Frontal cortex (tissue), 4 donors: Measurements from ENCODE around the gene ACTR6. TPM values are rescaled to one million over a fixed set of nuclear protein-coding genes. Genes with fewer than 3 reads are reported as not detected.
"Not testable (repeated sequence)": the region's sequence is repeated elsewhere in the genome, so short reads cannot be mapped to it uniquely, and the experiment has no call there.

Experiments used
- DNase-seq, 2 donors: peaks; one replicate each; pipeline ENCODE4 v3.0.0; 2012; ENCODE audit warnings: low spot score in 2 of 2
- FAIRE-seq: peaks from 2 replicates; lab custom pipeline; 2012; peaks lifted over from hg19 to GRCh38; lab: Jason Lieb, UNC
- total RNA-seq: library from RNA; depleted of rRNA; stranded (reverse); fragments of >200 nt; gene quantifications from one replicate; pipeline ENCODE4 v1.2.3, GENCODE V29; 2014
- donor health status: control.
- donor health status: control.
- donor health status: control.

The ACTR6 gene
- 53.0 TPM for total RNA-seq

DNA sequence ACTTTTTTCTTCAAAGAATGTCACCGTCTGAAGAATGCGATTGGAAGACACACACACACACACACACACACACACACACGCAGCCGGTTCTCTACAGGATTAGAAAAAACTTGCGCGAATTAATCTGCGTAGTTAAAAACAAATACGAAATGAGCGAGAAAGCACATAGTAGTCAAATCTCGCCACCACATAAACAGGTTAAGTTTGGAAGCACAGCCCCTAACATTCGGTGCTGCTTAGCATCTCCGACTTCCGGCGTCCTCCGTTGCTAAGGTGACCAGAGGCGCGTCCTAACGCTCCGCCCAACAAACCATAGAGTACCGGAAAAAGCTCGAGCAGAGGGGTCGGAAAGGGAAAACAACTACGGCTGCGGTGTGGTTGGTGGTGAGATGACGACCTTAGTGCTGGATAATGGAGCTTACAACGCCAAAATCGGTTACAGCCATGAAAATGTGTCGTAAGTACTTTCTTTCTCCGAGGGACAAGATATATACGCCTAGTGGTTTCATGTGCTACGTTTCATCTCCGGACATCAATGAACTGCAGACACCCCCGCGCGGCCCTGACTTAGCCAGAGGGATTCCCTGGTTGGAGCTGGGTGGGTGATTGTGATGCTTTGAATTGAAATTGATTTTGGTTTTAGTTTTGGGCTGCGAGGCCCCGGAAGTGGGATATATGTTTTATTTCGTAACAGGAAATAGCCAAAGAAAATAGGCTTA lies at the start of gene ACTR6:
TSS of gene ACTR6 (plus strand) at position 353 of the 719 bp plus-strand sequence. CDS start at position 390, 37 bp downstream.
- FAIRE-seq (no peak), DNase-seq (peak; percentile 90 to 92)

DNA sequence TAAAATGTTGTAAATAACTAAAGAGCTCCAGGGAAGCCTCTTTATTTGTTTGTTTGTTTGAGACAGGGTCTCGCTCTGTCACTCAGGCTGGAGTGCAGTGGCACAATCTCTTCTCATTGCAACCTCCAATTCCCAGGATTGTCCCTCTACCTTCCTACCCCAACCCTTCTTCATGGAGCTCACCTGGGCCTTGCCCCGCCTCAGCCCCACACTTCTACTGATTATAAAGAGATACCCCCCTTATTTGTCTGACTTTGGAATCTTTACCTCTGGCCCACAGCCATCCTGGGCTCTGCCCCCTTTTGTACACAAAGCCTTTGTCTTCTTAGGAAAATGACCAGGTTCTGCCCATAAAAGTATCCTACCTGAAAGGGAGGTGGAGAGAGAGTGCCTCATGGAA lies 48.8 kb upstream of the ACTR6 start:
- DNase-seq (no peak), FAIRE-seq (no peak)

DNA sequence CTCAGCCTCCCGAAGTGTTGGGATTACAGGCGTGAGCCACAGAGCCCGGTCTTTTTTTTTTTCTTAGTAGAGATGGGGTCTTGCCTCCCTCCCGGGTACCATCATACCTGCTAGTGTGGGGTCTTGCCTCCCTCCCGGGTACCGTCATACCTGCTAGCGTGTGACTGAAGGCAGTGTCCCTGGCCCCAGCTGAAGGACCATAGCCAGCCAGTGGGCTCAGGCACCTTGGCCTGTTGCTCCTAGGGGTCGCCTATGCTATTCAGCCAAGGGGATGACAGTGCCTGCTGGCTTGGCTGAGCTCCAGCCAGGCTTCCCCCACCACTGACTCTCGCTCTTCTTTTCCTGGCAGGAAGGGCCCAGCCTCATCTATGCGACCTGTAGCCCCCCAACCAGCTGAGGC lies 47.5 kb upstream of the ACTR6 start:
- FAIRE-seq (no peak), DNase-seq (no peak)

DNA sequence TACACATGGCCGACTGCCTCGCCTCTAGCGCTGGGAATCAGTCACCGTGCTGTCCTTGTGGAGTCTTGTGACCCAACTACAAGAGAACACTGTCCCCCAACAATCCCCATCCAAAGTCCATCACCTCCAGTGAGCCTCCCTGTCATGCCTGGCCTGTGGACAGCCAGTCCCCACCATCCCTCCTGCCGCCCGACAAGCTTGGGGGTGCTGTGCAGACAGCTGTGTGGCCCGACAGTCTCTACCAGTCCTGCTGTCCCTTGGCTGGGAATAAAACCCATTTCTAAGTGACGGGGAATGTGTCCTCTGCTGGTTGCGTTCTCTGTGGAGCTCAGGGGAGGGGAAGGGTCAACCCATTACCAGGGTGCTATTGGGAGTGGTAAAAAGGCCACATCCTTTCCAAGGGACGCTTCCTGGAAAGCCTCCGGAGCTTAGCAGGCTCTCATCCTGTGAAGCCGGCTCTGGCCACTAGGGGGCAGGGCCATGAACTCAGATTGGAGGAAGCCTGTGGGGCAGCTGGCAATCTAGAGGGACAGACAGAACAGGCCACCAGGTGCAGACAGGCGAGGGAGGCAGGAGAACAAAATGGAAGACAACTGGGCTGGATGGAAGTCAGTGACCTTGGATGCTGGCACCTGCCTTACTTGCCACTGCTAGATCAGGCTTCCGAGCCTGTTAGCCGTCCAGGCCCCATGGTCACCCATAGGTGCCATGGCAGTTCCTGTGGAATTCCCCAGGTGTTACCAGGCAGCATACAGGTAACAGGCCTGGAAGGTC lies 46.0 kb upstream of the ACTR6 start:
- DNase-seq (peak in 1 of 2 donors; percentile 33), FAIRE-seq (no peak)

DNA sequence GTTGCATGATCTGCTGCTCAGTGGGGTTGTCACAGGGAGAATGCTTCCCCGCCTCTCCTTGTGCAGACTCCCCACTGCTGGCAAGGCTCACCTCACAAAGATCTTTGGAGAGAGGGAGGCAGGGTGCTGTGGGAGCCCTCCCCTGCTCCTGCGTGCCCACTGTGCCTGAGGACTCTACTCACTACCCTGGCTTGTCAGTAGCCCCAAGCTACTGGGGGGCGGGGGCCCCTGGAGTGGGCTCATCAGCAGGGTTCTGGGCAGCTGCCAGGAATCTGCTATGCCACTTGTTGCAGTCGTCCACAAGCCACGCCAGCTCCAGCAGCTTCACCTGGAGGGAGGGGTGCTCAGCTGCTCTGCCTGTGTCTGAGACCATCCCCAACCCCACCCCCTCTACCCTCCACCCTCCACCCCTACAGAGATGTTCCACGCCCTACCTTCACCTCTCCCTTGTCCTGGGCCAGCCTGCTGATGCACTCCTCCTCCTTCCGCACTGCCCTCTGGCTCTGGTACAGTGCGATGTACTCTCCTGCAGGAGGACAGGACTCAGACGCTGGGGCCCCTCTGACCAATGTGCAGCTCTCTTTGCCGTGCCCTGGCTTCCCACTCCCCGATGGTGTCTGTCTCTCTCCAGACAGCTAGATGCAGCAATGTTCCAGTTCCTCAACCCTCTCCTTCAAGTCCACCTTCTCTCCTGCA lies 43.7 kb upstream of the ACTR6 start:
- FAIRE-seq (no peak), DNase-seq (no peak)

DNA sequence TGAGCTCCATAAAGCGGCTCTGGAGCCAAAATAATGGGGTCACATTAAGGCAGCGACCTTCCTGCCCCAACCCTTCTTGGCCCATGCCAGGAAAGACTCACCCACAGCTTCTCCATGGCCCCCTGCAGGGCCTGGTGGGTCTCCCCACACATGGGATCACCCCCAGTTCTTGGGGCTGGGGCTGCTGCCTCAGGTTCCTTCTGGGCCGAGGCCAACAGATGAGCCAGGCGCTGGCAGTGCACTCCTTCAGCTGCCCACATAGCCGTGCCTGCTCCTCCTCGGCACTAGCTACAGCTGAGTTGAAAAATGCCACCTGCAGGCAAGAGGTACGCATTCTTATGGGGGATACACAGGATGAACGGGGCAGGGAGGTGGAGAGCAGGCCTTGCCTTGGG lies 43.2 kb upstream of the ACTR6 start:
- DNase-seq (no peak), FAIRE-seq (no peak)

DNA sequence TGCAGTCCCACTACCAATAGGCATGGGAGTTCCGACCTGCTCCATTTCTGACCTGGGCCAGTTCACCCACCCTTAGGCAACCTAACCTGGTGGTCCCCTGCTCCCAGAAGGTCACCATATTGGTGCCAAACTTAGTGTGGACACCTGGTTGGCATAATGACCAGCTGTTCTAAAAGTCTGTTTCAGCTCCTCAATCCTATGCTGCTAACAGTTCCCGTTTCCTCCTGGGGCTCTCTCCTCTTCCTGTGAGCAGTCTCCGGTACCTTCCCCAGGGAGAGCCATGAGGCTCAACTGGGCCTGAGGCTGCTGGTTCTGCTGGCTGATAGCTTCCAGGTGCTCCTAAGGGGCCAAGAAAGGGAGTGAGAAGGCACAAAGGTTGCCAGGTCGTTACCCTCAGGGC lies 42.1 kb upstream of the ACTR6 start:
- no peak for FAIRE-seq
- DNase-seq: no peak

DNA sequence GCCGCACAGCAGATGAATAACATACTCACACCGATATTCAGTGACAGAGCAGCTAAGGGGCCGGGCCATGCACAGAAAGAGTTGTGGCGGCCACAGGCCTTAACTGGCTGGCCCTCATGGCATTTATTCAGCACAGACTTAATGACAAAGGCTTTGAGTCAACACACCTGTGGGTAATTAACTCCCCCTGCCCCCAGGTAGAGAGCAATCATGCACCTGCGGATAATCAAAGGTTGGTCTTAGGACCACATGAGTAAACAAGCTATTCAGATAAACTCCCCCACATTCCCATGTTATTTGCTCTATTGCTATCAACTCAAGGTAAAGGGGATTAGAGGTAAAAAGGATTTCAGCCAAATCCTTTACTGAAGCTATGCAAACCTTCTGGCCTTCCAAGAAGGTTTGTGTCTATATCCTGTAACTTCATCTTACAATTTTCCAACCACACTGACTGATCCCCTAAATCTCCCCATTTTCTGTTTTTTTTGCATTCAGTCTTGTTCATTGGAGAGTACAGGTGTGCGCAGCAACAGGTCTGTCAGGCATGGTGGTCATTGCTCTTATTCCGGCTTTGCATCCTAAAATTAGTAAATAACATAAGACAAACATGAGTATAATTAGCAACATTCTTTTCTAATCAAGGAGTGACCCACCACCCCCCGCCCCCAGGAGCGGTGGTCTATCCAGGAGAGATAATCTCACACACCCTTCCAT lies 41.1 kb upstream of the ACTR6 start:
- DNase-seq: no peak
- no peak for FAIRE-seq

DNA sequence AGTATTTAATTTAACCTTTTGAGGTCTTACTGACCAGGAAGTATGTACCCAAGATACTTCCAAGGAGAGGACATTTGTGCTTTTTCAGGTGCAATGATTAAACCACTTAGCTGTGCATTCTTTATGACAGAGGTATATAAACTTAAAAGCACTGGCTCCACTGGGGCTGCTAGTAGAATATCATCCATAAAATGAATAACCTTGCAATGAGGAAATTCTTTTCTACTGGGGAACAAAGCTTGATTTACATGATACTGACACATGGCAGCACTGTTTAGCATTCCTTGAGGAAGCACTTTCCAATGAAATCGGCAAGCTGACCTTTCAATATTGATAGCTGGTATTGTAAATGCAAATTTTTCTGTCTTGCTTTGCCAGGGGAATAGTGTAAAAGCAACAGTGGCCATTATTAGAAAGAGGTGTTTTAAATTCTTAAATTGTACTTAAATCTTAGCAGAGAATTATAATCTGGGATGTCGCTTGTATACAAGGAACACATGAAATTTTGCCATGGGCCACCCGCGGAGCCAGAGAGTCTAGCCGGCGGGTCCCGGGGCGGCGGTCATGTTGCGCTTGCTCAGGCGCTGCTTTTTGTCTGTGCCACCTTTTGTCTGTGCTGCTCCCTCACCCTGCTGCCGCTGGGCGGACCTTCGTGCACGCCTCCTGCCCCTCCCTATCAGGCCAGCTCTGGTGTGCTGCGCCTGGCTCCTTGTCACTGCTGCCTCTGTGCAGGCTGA lies 37.0 kb upstream of the ACTR6 start:
- FAIRE-seq (no peak), DNase-seq (peak; percentile 33 to 76)

DNA sequence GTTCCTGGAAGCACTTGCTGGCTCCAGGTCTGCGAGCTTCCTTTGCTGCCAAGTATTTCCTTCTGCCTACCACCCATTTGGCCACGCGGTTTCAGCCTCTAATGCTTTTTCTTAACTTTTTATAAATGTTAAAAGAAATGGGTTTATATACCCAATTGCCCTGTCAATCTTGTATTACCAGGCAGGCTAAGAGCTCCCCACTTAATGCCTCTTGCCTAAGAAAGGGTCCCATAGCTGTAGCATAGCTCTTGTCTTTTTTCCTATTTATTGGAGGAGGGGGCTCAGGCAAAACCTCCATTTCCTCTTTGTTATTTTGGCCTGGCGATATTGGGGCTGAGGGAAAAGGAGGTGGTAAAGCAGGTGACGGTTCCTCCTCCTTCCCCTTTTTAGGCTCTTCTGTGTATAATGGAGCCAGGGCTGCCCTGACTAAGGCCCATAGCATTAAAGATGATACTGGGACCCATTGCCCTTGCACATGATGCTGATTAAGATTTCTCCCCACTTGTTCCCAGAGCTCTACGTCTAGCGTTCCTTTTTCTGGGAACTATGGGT lies 36.4 kb upstream of the ACTR6 start:
- DNase-seq (no peak), FAIRE-seq (no peak)

DNA sequence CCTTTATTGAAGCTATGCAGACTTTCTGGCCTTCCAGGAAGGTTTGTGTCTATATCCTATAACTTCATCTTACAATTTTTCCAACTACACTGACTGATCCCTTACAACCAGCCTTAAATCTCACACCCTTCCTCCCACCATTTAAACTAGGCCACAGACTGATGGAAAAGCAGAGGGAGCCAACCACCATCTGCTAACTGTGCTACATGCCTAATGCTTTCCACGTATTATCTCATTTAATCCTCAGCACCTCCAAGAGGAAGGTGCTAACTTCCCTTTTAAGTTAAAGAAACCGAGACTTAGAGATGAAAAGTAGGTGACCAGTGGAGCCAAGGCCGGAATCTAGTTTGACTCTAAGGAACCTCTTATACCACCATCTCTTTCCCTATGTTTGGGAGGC lies 35.3 kb upstream of the ACTR6 start:
- FAIRE-seq (no peak), DNase-seq (no peak)

DNA sequence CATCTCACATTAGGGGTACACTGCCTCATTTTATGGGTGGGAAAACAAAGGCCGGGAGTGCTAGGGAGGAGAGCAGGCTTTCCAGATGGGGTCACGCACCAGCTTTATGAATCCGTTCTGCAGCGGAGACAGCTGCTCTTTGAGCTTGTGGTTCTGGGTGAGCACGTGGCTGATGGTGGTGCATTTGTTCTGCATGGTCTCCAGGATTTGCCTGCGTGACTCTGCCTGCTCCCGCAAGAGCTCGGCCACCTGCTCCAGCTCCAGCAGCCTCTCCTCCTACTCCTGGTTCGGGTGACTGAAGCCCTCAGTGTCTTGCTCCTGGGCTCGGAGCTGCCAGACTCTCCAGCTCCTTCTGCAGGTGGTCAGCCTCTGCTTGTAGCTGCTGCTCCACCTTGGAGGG lies 34.4 kb upstream of the ACTR6 start:
- FAIRE-seq (no peak), DNase-seq (no peak)

DNA sequence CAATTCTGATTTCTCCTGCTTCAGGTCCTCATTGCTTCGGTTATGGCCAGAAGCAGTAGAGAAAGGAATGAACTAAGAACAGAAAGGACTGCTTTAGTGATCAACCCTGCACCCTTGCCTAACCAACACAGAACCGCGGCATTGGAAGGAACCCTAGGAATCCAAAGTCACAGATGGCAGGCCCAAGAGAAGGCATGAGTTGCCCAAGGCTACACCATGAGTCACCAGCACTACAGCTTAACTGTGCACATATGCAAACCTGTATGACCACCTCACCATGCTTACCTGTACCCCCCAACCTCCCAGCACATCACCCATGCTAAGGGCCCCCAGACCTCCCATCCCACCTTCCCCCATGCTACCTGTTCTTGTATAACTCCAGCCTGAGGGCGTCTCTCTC lies 32.1 kb upstream of the ACTR6 start:
- FAIRE-seq: no peak
- no peak for DNase-seq

DNA sequence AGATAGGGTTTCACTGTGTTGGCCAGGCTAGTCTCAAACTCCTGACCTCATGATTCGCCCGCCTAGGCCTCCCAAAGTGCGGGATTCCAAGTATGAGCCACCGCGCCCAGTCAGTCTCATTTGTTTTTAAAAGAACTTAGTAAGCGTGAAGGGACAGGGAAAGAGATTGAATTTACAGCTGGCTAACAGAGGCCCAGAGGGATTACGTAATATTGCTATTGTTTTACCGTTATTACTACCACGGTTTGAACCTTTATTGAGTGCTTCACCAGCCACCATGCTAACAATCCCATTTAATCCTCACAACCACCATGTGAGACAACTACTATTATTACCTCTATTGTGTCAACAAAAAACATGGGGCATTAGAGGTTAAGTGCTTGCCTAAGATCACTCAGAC lies 31.3 kb upstream of the ACTR6 start:
- FAIRE-seq: no peak

DNA sequence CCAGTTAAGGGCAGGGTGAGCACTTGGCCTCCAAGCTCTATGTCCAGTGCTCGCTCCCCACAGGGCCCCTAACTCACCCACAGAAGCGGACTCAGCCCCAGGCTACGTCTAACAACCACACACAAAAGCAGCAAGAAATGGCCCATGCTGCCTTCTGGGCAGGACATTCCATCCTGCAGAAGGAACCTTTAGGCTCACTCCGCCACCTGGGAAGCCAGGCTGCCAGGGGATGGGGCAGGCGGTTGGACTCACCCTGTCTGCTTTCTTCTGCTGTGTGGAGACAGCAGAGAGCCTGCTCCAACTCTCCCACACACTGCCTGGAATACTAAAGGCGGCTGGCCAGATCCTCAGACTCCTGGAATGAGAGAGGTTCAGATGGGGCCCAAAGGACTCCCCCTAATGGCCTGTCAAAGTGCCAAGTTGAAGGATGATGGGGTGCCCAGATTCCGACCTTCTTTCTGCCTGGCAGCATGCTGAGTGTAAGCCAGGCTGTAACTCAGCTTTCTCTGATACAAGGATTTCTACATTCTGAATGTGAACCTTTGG lies 30.2 kb upstream of the ACTR6 start:
- peak in 1 of 2 donors; percentile 29 for DNase-seq
- FAIRE-seq: no peak

More for the DNA sequence above, 31.3 kb upstream of the ACTR6 start:
- DNase-seq: no peak

DNA sequence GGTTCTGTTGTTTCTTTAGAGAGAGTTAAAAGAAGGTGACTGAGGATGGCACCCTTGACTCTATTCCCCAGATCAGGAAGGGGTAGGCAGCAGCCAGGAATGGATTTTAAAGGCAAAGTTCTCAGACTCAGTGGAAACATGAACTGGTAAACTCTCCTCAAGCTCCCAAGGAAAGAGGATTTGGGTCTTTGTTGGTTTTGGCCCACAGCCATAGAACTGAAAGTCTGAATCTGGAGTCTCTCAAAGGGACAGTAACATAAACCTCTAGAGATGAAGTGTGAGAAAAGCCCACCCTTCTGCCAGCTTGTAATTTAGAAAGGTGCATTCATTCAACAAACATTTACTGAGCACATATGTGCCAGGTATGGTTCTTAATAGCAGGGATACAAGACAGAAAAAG lies 29.4 kb upstream of the ACTR6 start:
- DNase-seq (no peak), FAIRE-seq (no peak)

DNA sequence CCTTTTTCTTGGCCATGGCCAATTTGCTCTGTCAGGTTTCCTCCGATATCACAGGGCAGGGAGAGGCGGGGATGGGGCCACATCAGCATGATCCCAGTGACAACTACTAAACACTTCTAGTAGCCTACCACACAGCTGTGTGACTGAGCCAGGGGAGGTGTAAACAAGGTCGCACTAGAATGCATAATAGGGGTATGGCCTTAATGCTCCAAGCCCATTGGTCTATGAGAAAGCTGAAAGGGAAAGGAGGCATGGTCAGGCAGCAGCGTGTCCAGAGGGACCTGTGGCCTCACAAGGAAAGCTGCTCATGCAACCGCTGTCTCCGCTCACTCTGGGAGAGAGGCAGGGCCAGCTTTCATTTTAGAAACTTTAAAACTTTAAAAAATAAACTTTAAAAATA lies 27.5 kb upstream of the ACTR6 start:
- FAIRE-seq (no peak), DNase-seq (no peak)

DNA sequence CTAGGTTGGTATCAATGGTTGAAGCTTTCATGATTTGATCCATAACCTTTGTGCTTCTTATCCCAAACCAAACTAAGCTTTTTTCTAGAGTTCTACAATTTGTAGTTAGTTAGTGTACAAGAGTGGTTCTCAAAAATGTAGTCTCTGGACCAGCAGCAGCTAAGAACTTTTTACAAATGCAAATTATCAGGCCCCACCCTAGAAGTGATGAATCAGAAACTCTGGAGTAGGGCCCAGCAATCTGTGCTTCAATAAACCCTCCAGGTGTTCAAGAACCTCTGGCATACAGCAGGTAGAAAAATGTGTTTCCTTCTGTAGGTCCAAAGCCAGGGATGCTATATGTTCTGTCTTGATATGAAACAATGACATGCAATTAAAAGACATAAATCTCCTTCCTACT lies 26.1 kb upstream of the ACTR6 start:
- FAIRE-seq: no peak

DNA sequence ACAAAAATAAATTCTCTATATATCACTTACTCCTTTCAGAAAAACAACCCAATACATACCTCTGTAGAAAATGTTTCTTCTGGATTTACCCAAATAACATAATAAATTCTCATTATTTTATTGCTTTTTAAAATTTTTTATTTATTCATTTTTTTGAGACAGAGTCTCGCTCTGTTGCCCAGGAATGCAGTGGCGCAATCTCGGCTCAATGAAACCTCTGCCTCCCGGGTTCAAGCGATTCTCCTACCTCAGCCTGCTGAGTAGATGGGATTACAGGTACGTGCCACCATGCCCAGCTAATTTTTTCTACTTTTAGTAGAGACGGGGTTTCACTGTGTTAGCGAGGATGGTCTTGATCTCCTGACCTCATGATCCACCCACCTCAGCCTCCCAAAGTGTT lies 24.1 kb upstream of the ACTR6 start:
- DNase-seq, FAIRE-seq: not testable (repeated sequence)

More for the DNA sequence above, 26.1 kb upstream of the ACTR6 start:
- DNase-seq: no peak
